ENCODE results near the gene B9D2.
"Not testable (repeated sequence)": the region's sequence is repeated elsewhere in the genome, so short reads cannot be mapped to it uniquely, and the experiment has no call there.

Gene B9D2, protein sequence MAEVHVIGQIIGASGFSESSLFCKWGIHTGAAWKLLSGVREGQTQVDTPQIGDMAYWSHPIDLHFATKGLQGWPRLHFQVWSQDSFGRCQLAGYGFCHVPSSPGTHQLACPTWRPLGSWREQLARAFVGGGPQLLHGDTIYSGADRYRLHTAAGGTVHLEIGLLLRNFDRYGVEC

DNA sequence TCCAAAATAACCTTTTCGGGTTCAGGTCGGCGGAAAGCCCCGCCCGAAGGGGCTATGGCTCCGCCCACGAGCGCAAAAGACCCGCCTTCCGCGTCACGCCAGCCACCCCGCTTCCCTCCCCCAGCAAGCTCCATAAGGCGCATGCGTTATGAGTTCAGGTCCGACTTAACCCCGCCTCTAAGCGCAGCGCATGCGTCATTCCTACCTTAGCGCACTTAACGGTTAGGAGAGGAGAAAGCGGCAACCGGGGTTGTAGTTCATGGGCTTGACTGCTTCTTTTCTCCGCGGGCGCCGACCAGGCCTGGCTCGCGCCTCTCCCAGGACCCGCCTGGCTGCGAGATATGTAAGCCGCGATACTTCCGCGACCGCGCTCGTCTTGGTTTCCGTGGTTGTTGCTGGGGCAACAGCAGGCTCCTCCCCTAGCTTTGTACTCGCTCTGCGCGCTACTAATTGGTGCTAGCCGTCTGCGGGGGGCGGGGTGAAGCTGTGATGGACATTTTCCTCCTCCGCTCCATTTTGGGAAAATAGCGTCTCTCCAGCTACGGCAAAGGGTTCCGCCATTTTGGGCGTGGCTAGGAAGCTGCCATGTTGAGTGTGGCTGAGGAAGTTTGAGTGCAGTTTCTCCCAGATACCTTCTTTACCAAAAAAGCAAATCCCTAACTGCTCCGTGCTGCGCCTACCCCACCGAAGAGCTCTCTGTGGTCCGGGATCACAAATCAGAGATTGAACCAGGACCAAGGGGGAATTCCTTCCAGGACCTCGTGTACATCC, at the start of gene B9D2:
Gene B9D2, minus strand, starts transcription at position 397 of the 771 bp plus-strand sequence. CDS start 630 bp downstream, outside the sequence.
- DNase-seq (ENCODE audit: low spot score), result peak; percentile 98

DNA sequence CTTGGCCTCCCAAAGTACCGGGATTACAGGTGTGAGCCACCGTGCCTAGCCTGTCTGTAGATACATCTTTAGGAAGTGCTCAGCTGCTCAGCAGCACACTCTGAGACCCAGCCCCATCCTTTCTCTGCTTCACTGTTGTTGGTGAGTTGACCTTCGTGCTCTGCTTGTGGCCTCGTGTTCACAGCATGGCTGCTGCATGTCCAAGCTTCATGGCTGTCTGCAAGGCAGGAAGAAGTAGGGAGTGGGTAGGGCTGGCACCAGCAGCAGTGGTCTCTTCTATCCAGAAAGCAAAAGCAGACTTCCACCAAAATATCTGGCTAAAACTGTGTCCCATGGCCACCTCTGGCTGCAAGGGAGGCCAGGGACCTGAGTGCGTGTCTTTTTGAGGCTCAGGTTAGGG, 49.0 kb upstream of the B9D2 start:
- no peak for DNase-seq (ENCODE audit: low spot score)

DNA sequence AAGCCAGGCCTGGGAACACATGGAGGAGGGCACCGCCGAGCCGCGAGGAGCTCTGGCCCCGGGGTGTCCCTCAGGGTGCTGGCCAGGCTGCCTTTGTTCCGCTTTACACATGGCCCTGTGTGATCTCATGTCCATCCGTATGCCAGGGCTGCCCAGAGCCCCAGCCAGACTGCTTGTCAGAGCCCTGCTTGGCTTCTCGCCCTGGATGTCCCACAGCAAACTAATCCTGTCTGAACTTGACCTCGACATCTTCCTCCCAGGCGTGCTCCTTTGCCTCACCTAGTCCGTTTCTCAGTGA, 48.0 kb upstream of the B9D2 start:
- DNase-seq (ENCODE audit: low spot score), result no peak

DNA sequence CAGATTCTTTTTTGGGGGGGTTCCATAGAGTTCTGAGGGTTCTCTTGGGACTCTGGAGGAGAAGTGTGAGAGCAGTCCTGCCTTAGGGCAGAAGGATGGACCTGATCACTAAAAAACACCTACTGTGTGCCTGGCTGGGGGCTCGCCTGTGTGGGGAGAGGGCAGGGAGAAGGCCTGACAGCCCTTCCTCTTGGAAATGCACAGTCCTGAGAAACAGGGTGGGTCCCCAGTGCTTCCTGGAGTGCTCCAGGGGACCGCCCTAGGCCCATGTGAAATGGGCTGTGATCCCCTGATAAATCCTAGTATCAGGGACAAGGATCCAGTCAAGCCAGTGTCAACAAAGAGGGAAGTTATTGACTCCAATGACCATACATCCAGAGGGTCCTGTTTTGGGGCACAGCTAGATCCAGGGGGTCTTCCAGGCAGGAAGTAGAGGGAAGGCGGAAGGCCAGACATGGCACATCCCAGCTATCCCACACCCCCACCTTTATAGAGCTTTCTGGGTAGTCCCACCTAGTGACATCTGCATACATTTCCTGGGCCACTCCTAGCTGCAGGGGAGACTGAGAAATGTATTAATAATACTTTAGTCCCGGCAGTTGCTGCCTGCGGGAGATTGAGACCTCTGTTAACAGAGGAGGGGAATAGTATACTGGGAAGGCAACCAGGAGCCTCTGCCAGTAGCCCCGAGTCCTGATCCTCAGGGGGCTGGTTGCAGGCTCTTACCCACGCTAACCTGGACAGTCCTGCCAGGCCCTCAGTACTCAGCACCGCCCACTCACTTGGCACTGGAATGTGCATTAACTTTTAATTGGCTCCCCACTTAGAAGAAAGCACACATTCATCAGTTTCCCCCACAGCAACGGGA, 47.4 kb upstream of the B9D2 start:
- no peak for DNase-seq (ENCODE audit: low spot score)

DNA sequence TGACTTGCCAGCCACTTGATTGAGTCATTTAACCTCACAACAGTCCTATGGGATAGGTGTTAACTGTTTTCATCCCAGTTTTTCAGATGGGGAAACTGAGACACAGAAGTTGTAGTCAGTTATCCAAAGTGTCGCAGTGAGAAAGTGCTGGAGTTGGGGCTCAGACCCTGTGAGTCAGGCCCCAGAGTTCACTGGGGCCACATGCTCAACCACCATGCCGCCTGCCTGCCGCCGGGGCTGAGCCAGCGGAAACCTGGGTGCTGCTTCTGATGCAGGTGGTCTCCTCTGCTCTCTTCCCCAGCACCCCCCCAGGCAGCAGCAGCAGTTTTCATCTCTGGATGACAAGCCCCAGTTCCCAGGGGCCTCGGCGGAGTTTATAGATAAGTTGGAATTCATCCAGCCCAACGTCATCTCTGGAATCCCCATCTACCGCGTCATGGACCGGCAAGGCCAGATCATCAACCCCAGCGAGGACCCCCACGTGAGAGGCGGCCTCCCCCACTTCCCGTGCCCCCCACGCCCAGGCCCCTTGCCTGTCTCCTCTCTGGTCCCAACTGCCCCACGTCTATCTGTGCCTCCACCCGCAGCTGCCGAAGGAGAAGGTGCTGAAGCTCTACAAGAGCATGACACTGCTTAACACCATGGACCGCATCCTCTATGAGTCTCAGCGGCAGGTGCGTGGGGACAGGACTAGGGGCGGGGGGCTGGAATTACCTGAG, 46.5 kb upstream of the B9D2 start:
- DNase-seq (ENCODE audit: low spot score), result no peak

DNA sequence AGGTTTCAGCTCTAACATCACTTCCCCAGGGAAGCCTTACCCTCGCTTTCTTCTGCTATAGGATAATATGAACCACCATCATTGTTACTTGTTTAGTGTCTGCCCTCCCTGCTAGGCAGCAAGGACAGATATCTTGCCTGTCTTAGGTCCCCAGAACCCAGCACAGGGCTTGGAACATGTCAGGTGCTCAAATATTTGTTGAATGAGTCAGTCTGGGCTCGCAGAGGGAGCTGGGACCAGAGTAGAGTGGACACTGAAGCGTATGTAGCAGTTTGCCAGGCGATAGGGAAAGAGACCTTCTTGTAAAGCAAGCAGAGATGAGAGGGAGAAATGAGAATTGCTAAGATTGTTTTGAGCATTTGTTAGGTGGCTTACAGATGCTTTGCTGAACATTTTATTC, 45.3 kb upstream of the B9D2 start:
- DNase-seq (ENCODE audit: low spot score), result no peak

DNA sequence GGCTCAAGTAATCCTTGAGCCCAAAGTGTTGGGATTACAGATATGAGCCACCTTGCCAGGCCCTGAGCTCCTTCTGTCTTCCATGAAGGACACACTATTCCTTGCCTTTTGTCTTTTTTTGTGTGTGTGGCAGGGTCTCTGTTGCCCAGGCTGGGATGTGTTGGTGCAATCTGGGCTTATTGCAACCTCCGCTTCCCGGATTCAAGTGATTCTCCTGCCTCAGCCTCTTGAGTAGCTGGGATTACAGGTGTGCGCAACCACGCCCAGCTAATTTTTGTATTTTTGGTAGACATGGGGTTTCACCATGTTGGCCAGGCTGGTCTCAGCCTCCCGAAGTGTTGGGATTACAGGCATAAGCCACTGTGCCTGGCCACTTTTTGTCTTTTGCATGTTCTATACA, 44.9 kb upstream of the B9D2 start:
- not testable (repeated sequence) for DNase-seq (ENCODE audit: low spot score)

DNA sequence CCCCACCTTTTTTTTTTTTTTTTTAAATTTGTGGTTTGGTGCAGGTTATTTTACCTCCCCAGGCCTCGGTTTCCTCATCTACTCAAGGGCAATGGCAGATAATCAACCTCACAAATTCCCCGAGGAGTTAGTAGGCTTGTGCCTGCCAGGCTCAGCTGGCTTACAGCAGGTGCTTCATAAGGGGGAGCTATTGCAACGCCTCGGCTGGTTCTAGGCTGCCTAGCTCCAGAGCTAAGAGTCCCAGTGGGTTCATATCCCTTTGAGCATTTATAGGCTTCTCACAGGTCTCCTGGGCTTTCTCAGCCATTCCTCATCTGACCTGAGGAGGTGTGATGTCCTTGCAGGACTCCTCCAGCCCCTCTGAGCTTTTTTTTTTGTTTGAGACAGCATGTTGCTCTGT, 44.3 kb upstream of the B9D2 start:
- no peak for DNase-seq (ENCODE audit: low spot score)

DNA sequence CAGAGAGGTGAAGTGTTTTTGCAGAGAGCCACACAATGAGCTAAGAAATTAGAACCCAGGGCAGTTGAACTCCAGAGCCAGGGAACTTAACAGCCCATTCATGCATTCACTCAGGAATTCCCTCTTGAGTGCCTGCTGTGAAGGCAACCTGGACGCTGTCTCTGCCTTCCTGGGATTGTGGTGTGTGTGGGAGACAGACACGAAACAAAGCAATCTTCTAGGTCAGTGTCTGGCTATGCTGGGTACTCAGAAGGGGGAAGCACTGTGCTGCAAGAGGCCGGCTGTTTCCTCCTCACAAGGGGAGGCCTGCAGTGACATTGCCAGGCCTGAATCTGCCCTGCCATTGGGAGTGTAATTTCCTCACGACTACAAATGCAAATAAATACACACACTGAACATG, 43.3 kb upstream of the B9D2 start:
- DNase-seq (ENCODE audit: low spot score), result peak; percentile 73

DNA sequence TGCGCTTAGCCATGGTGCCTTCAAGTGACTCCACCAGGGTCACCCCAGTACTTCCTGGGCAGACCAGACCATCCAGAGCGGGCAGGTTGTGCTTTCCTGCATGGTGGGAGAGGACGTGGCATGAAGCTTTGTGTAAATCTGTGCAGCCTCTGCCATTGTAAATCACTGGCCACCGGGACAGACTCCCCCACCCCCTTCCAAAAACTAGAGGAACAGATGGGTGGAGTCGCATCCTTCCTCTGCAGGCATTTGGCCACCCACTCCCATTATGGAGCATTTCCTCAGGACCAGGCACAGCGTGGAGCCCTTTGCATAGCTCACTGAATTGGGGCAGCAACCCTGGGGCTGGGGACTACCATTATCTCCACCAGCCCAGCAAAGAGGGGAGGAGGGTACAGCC, 41.8 kb upstream of the B9D2 start:
- no peak for DNase-seq (ENCODE audit: low spot score)

DNA sequence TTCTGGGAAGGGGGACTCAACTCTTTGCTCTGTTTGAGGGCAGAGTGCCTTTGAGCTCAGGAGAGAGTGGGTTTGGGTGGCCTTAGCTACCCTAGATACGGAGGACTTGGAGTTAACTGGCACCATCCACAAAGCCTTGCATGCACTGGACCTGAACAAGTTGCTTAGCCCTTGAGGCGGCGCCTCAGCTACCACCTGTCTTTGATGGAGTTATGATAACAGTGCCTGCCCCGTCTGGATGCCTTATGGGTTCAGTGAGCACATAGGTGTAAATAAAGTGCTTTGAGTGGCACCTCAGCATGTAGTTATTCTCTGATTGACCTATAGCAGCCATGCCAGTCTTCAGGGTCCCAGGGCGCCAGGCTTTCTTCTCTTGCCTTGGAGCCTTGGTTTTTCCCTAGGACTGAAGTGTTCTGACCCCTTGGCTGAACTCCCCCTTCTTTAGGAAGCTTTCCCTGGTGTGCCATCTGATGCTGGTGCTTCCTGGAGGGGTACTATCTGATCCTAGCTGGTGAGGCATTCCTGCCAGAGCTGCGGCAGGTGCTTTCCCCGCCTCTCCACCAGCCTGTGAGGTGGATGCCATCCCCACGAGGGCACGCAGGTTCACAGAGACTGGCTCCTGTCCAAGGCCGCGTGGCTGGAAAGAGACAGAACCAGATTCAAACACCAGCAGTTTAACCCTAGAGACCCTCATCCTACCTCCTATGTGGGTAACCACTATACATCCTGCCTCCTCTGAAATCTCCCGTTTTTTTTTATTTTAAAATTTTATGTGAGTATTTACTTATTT, 39.4 kb upstream of the B9D2 start:
- no peak for DNase-seq (ENCODE audit: low spot score)

DNA sequence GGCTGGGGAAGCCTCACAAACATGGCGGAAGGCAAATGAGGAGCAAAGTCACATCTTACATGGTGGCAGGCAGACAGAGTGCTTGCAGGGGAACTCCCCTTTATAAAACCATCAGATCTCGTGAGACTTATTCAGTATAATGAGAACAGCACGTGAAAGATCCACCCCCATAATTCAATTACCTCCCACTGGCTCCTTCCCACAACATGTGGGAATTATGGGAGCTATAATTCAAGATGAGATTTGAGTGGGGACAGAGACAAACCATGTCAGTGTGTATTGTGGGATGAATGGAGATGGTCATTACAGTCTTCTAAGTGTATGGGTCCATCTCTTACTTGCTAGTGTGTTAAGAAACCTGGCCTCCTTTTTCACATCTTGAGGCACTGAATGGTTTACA, 38.1 kb upstream of the B9D2 start:
- no peak for DNase-seq (ENCODE audit: low spot score)

DNA sequence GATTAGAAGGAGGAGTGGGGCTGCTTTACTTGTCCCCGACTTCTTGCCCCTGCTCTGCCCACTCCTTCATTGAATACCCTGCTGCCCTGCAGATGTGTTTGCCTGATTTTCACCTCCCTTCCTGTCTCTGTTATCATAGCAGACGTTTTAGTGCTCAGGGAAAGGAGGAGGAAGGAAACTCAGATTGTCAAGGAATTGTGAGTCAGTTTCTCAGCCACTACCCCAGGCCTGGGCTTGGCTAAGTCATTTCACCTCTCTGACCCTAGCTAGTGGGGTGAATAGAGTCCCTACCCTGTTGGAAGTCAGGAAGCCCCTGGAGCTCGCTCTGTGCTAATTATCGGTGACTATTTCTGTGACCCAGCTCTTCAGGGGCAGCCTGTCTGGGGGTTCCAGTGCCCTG, 37.5 kb upstream of the B9D2 start:
- peak; percentile 82 for DNase-seq (ENCODE audit: low spot score)

DNA sequence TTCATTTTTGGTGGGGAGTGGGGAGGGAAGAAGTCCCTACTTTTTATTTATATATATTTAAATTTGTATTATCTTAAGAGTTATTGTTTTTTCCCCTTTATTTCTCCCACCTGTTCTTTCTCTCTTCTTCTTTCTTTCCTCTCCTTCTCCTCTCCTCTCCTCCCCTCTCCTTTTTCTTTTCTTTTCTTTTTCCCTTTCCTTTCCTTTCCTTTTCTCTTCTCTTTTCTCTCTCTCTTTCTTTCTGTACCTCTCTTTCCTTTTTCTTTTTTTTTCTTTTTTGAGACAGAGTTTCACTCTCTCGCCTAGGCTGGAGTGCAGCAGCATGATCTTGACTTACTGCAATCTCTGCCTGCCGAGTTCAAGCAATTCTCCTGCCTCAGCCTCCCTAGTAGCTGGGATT, 35.6 kb upstream of the B9D2 start:
- no peak for DNase-seq (ENCODE audit: low spot score)

DNA sequence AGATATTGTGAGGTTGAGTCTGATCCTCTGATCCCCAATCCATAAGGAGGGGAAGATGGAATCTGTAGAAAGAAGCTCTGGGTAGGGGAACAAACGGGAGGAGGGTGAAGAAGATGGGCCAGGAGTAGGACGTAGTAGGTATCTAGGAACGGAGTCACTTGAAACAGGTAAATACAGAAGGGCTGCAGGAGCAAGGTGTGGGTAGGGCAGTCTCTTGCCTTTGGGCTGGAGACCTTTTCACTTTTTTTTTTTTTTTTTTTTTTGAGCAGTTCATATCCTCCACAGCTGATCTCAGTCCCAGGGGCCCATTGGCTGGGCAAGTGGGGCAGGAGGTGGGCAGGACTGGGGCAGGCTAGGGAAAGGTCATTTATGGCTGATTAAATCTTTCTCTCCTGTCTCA, 35.1 kb upstream of the B9D2 start:
- DNase-seq (ENCODE audit: low spot score), result no peak

DNA sequence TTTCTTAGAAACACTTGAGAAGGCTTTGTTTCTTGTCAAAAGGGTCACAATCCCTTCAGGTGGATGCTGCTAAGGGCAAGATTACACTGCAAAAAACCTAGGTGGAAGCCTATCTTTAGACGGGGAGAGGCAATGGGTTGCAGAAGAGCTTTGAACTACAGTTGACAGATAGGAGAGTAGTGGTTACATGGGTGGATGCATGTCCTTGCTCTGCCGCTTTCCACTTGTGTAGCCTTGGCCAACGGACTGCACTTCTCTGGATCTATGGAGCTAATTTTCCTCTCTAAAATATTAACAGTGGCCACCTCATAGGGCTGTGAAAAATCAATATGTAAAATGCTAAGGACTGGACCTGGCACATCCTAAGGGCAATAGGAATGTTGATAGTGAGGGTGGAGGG, 34.6 kb upstream of the B9D2 start:
- no peak for DNase-seq (ENCODE audit: low spot score)

DNA sequence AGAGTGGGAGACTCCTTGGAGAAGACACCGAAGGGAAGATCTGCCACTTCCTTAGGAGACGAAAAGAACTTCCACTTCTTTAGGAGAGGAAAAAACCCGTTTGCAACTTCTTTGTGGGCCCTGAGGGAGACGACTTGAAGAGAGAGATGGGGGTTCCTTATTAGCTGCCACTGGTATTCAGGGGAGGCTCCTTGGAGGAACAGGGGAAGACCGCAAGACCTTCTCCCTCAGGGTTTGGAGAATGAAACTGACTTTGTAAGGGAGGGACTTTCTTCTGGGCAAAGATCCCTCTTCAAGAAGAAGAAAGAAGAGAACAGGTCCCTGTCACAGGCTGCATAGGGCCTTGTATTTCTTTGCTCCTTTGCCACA, 34.1 kb upstream of the B9D2 start:
- DNase-seq (ENCODE audit: low spot score), result no peak

DNA sequence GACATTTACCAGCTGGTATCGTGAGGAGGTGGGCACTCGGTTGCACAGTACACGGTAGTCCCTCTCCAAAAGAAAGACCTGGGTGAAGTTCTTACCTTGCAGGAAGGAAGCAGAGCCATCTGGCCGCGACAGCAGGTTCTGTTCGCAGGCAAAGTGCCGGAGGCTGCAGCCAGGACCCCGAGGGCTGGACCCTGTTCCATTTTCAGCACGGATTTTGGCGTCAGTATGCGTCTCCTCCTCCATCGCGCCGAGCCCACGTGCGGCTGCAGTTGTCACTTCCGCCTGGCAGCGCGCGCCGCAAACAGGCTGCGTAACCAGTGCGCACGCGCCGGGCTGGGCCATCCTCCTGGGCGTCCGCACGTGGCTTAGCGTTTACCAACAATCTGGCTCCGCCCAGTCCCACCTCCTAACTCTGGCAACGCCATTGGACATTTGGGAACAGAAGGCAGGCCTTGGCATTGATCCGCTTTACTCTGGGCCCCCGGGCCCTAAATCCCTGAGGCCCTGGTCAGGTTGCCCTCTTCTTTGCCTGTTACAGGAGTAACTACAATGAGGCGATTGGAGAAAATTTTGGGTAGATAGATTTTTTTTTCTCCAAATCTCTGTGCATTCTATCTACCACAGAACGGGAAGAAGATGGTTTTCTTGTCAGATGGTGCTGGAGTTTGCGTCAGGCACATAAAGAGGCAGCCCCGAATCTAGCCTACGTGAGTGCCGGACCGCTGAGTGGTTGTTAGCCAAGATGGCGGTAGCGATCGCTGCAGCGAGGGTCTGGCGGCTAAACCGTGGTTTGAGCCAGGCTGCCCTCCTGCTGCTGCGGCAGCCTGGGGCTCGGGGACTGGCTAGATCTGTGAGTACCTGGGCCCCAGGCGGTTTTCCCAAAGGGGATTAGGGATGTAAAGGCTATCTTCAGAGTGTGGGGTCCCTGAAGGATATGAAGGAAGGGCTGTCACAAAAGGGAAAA, 33.4 kb upstream of the B9D2 start, which contains the start of the genes BCKDHA and EXOSC5:
Gene BCKDHA, plus strand, starts transcription at position 733 of the 964 bp plus-strand sequence. Its CDS starts 10 bp downstream, at position 743.
Gene EXOSC5, minus strand, starts transcription at position 274 of the 964 bp plus-strand sequence. Its CDS starts 31 bp downstream, at position 243.
- DNase-seq (ENCODE audit: low spot score), result peak; percentile 99

DNA sequence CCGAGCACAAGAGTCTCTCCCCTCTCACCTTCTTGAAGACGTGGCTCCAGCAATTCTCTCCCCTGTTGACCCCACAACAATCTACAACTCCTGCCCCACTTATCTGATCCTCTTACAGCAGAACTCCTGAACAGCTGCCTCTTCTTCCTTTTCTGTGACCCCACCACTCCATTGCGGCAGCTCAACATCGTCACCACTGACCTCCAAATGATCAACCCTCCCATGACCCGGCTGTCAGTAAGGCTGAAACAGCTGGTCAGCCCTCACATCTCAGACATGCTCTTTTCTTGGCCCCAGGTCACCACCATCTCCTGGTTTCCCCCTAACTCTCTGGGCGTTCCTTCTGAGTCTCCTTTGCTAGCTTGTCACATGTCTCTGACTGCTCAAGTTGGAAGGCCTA, 31.4 kb upstream of the B9D2 start:
- DNase-seq (ENCODE audit: low spot score), result no peak

DNA sequence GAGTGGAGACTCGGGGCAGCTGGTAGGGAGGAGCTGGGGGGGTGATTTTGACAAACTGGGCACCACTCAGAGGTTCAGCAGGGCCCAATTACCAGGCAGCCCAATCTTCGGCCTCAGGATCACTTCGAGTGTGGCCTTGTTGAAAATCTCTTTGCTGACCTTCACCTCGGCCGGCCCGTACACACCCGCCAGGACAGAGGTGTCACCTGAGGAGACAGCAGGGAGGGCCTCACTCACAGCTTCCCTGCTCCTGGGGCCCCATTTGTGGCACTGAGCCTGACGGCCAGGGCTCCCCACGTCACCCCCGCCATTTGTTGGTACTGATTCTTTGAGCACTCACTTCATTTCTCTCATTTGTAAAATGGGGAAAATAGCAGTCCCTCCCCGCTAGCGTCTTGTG, 28.8 kb upstream of the B9D2 start:
- no peak for DNase-seq (ENCODE audit: low spot score)
